Glutamatergic neuron (in vitro differentiated cells): Measurements from ENCODE around the gene SRXN1. TPM values are rescaled to one million over a fixed set of nuclear protein-coding genes. Genes with fewer than 3 reads are reported as not detected.
A peak's percentile ranks its signal among the peaks of the same experiment; 100 is the strongest.

Experiments
- DNase-seq: peaks from one replicate; pipeline ENCODE4 v3.0.0; 2022
- H3K27ac Mint-ChIP-seq: one replicate; pipeline ENCODE4 v1.8.0; 2020; ENCODE audit warnings: mild to moderate bottlenecking, mixed read lengths, inconsistent platforms; ENCODE audit not compliant: unreplicated experiment
- H3K27me3 Mint-ChIP-seq: one replicate; pipeline ENCODE4 v1.8.0; 2020; ENCODE audit warnings: mild to moderate bottlenecking, moderate library complexity, mixed read lengths, inconsistent platforms; ENCODE audit not compliant: unreplicated experiment
- H3K36me3 Mint-ChIP-seq: one replicate; pipeline ENCODE4 v1.8.0; 2020; ENCODE audit warnings: mild to moderate bottlenecking, mixed read lengths, inconsistent platforms; ENCODE audit not compliant: unreplicated experiment
- H3K4me1 Mint-ChIP-seq: one replicate; pipeline ENCODE4 v1.8.0; 2020; ENCODE audit warnings: mild to moderate bottlenecking, low read depth, mixed read lengths, inconsistent platforms; ENCODE audit not compliant: unreplicated experiment
- H3K4me3 Mint-ChIP-seq: one replicate; pipeline ENCODE4 v1.8.0; 2020; ENCODE audit warnings: mild to moderate bottlenecking, mixed read lengths, inconsistent platforms; ENCODE audit not compliant: unreplicated experiment
- H3K9me3 Mint-ChIP-seq: one replicate; pipeline ENCODE4 v1.8.0; 2020; ENCODE audit warnings: mild to moderate bottlenecking, moderate library complexity, mixed read lengths, inconsistent platforms; ENCODE audit not compliant: unreplicated experiment
- total RNA-seq: library from RNA; stranded (reverse); fragmentation: NEBNext Ultra II Directional; extraction: Animal tissue kit (Norgen Biotek cat#: 25700); gene quantifications from one replicate; pipeline ENCODE4 v1.2.1, GENCODE V29; 2021; ENCODE audit not compliant: unreplicated experiment
- TF ChIP-seq, protein P1 (sequence below): fragments of 200-600 bp; sonication (generic); IDR thresholded peaks from one replicate; pipeline ENCODE4 v1.5.0; 2021; ENCODE audit not compliant: partially characterized antibody, unreplicated experiment

SRXN1 gene
- total RNA-seq, 1 donor from 2014 or later: 6.3 TPM

DNA sequence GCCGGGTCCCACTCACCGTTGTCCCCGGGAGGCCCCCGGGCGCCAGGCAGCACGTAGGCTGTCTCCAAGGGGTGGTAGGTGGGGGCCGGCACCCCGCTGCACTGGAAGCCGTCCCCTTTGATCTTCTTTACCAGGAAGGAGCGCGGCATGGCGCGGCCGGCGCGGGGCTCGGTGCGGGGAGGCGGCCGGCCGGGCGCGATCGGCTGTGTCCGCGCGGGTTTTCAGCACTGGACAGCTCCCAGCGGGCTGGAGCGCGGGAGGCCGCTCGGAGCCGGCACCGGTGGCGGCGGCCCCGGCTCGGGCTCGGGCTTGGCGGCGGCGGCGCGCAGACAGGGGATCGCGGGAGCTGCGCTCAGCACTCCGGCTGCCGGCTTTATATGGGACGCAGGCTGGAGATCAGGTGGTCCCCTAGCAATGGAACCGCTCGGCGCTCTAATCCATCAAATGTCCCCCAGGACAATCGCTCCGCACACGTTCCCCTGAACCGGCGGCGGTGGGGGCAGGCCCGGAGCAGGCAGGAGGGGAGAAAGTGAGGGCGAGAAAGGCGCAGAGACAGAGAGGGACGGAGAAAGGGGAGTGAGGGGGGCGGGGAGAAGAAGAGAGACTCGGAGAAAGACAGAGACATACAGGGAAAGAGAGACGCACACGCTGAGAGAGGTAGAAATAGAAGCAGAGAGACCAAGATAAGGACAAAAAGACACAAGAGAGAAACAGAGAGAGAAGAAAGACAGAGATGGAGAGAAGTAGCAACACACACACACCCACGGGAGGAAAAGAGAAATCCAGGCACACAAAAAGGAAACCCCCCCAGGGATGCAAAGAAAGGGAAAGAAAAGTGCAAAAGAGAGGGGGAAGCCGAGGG is 22.7 kb upstream of the SRXN1 start, which contains the start of gene SCRT2:
Gene SCRT2, minus strand, starts transcription at position 350 of the 862 bp plus-strand sequence. Its CDS starts 201 bp downstream, at position 149.
- H3K27me3 Mint-ChIP-seq: peaks cover 24% of the 10 kb centered on the region
- peaks cover 20% of the 10 kb centered on the region for H3K4me1 Mint-ChIP-seq
- H3K4me3 Mint-ChIP-seq: peak within 1 kb of the TSS; percentile 96
- H3K9me3 Mint-ChIP-seq: peaks cover 7% of the 10 kb centered on the region
- TF ChIP-seq, protein P1, sequence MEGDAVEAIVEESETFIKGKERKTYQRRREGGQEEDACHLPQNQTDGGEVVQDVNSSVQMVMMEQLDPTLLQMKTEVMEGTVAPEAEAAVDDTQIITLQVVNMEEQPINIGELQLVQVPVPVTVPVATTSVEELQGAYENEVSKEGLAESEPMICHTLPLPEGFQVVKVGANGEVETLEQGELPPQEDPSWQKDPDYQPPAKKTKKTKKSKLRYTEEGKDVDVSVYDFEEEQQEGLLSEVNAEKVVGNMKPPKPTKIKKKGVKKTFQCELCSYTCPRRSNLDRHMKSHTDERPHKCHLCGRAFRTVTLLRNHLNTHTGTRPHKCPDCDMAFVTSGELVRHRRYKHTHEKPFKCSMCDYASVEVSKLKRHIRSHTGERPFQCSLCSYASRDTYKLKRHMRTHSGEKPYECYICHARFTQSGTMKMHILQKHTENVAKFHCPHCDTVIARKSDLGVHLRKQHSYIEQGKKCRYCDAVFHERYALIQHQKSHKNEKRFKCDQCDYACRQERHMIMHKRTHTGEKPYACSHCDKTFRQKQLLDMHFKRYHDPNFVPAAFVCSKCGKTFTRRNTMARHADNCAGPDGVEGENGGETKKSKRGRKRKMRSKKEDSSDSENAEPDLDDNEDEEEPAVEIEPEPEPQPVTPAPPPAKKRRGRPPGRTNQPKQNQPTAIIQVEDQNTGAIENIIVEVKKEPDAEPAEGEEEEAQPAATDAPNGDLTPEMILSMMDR: no peak
- H3K36me3 Mint-ChIP-seq: peaks cover 5% of the 10 kb centered on the region
- peak; percentile 80 for DNase-seq
- peak within 1 kb of the TSS; percentile 95 for H3K27ac Mint-ChIP-seq

DNA sequence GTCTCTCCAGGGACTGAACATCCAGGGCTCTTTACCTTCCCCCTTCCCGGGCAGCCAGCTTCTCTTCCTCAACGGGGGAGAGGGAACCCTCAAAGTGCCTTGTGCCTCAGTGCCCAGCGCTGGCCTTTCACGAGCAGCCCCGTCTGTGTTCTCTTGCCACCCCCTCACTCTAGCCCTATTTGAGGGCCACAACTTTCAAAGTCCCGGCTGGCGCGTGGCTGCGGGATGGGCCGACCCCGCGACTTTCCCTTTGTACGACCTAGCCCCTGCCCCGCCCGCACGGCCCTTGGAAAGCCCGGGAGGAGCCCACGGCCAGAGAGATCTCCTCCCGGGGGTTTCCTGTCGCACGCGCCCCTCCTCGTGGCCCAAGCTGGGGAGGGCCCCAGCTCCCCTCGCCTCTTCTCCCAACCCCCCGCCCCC is 22.0 kb upstream of the SRXN1 start:
- peak overlapping the region; percentile 93 for H3K4me3 Mint-ChIP-seq
- H3K36me3 Mint-ChIP-seq: peaks cover 5% of the 10 kb centered on the region
- H3K27ac Mint-ChIP-seq: peak overlapping the region; percentile 70
- H3K9me3 Mint-ChIP-seq: peaks cover 7% of the 10 kb centered on the region
- H3K4me1 Mint-ChIP-seq: peaks cover 20% of the 10 kb centered on the region
- DNase-seq: no peak
- peaks cover 24% of the 10 kb centered on the region for H3K27me3 Mint-ChIP-seq
- TF ChIP-seq, protein P1: no peak

DNA sequence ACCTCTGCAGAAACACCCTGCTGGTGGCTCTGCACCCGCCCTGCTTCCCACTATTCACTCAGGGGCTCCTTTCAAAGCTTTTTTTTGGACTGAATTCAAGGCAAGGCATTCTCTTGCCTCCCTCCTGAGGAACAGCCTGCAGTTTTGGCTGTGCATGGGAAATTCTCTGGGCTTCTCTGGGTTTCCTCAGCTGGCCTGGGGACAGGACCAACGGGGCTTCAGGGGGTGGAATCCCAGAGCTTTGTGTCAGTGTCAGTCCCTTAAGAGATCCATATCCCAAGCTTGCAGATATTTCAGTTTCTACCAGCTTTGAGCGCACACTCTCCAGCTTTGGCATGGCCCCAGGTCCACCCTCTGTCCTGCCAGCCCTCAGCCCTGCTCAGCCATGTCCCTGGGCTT is 20.6 kb upstream of the SRXN1 start:
- H3K27me3 Mint-ChIP-seq: peaks cover 22% of the 10 kb centered on the region
- TF ChIP-seq, protein P1: no peak
- peaks cover 7% of the 10 kb centered on the region for H3K9me3 Mint-ChIP-seq
- H3K4me3 Mint-ChIP-seq: peak overlapping the region; percentile 93
- H3K27ac Mint-ChIP-seq: no peak overlapping the region
- peaks cover 5% of the 10 kb centered on the region for H3K36me3 Mint-ChIP-seq
- DNase-seq: no peak
- H3K4me1 Mint-ChIP-seq: peaks cover 20% of the 10 kb centered on the region

DNA sequence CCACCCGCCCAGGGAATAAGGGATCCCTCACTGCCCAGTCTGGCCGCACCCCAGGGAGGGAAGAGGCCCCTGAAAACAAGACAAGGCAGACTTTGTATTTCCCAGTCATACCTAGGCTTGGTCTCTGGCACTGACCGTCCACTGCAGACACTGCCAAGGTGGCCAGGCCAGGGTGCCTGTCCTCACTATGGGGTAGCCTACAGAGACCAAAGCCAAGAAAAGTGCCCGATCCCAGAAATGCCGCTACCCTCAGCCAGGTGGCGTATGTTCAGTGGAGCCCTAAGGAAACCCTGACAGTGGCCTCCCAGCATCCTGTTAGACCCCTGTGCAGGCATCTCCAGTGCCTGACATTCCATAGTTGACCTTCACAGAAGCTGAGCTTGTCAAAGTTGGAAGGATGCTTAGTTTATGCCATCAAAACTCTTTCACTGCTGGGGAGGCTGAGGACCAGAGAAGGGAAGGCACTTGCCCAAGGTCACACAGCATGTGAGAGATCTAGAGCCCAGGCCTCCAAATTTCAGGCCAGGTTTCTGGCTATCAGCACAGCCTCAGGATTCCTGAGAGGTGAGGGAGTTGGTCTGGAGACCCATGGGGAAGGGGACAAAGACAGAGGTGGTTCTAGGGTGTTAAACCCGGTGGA is 20.1 kb upstream of the SRXN1 start:
- Mint-ChIP-seq H3K27ac (peak overlapping the region; percentile 77), H3K9me3 (peaks cover 8% of the 10 kb centered on the region), H3K4me1 (peaks cover 20% of the 10 kb centered on the region), H3K27me3 (peaks cover 20% of the 10 kb centered on the region), H3K4me3 (peak overlapping the region; percentile 82), H3K36me3 (peaks cover 5% of the 10 kb centered on the region)
- TF ChIP-seq, protein P1: peak; percentile 61
- DNase-seq: peak; percentile 51
